K562 (cell line): ENCODE data around the gene DOP1A. TPM values are rescaled to one million over a fixed set of nuclear protein-coding genes. Genes with fewer than 3 reads are reported as not detected.

Experiments
- ATAC-seq: fragments of 200-7000 bp; cut with Tn5 transposase; 3 replicates; pipeline ENCODE4 v1.9.1; 2020; ENCODE audit warnings: moderate library complexity
- BruUV-seq: library from RNA; stranded (reverse); fragments of 400-500 nt; replicated peaks from 2 replicates; lab custom pipeline; 2021; lab: Mats Ljungman, UMichigan
- CTCF ChIA-PET: fragments of 300-600 bp; formaldehyde crosslinking; extraction: SDS; loops from one replicate; lab custom pipeline; 2021; ENCODE audit warnings: low intra/inter-chr PET ratio; lab: Yijun Ruan, JAX
- POLR2A ChIA-PET: fragments of 300-600, 350-650 bp; sonication (Branson Sonifier 250); formaldehyde crosslinking; extraction: SDS; loops from one replicate; lab custom pipeline; 2021; ENCODE audit warnings: antibody characterized with exemption, inconsistent platforms; lab: Yijun Ruan, JAX
- DNase-seq, 4 experiments: peaks; one replicate each; pipeline versions ENCODE4 v3.0.0 to v3.0.0-alpha.2; 2011 to 2018; ENCODE audit warnings: low spot score in 3 of 4, mixed read lengths in 3 of 4; ENCODE audit errors: extremely low read depth in 1 of 4
- FAIRE-seq: peaks from 2 replicates; lab custom pipeline; 2011; peaks lifted over from hg19 to GRCh38; lab: Jason Lieb, UNC
- H2AFZ ChIP-seq: 2 replicates; pipeline ENCODE4 v1.6.0; 2011; ENCODE audit warnings: low read depth, low read length, control low read depth, inconsistent platforms
- H3K27ac ChIP-seq: fragments of 200-600 bp; 3 replicates; pipeline ENCODE4 v1.8.0; 2011; ENCODE audit warnings: low read depth, mild to moderate bottlenecking, control low read depth, inconsistent platforms, low read length, moderate library complexity, mixed read lengths; ENCODE audit errors: extremely low read depth
- H3K27me3 ChIP-seq, 2 experiments: fragments of 300-600 bp in 1 of 2; 2 replicates in 1 of 2; 3 replicates in 1 of 2; pipeline versions ENCODE4 v1.6.0 to v1.8.0; 2011; ENCODE audit warnings: inconsistent platforms in 2 of 2, low read length in 2 of 2, mild to moderate bottlenecking in 1 of 2, mixed read lengths in 1 of 2, moderate library complexity in 1 of 2; ENCODE audit not compliant: control insufficient read depth in 2 of 2, insufficient read depth in 2 of 2
- H3K36me3 ChIP-seq: fragments of 300-600 bp; 3 replicates; pipeline ENCODE4 v1.8.0; 2011; ENCODE audit warnings: mild to moderate bottlenecking, low read length, inconsistent platforms; ENCODE audit not compliant: control insufficient read depth, insufficient read depth
- H3K4me1 ChIP-seq, 2 experiments: fragments of 200-600 bp in 1 of 2; replicated peaks in 1 of 2; 2 replicates in 1 of 2; 3 replicates in 1 of 2; pipeline versions ENCODE4 v1.5.1 to v1.8.0; 2011; ENCODE audit warnings: inconsistent platforms in 2 of 2, low read length in 2 of 2, mild to moderate bottlenecking in 1 of 2, mixed read lengths in 1 of 2, moderate library complexity in 1 of 2; ENCODE audit not compliant: control insufficient read depth in 2 of 2, insufficient read depth in 2 of 2
- H3K4me2 ChIP-seq: 2 replicates; pipeline ENCODE4 v1.6.1; 2011; ENCODE audit warnings: low read length, control low read depth, inconsistent platforms, mixed read lengths; ENCODE audit not compliant: insufficient read depth
- H3K4me3 ChIP-seq: fragments of 200-600 bp; sonication (generic), shearing (Covaris generic); 2 replicates; pipeline ENCODE4 v1.5.1; 2016; ENCODE audit warnings: control low read depth, inconsistent platforms
- H3K79me2 ChIP-seq: fragments of 200-600 bp; 3 replicates; pipeline ENCODE4 v1.8.0; 2011; ENCODE audit warnings: low read length, inconsistent platforms; ENCODE audit not compliant: control insufficient read depth, insufficient read depth
- H3K9ac ChIP-seq, 2 experiments: 2 replicates each; pipeline versions ENCODE4 v1.6.0 to v1.6.1; 2011; ENCODE audit warnings: low read depth in 2 of 2, low read length in 2 of 2, control low read depth in 1 of 2, inconsistent platforms in 1 of 2, mild to moderate bottlenecking in 1 of 2, mixed read lengths in 1 of 2; ENCODE audit not compliant: insufficient read depth in 1 of 2
- H3K9me1 ChIP-seq: one replicate; pipeline ENCODE4 v1.6.0; 2011; ENCODE audit warnings: inconsistent platforms, mild to moderate bottlenecking, low read length, moderate library complexity; ENCODE audit not compliant: control insufficient read depth, insufficient read depth
- H3K9me3 ChIP-seq: replicated peaks from 2 replicates; pipeline ENCODE4 v1.5.1; 2011; ENCODE audit warnings: low read depth, low read length, inconsistent platforms; ENCODE audit not compliant: control insufficient read depth, insufficient read depth
- H4K20me1 ChIP-seq: replicated peaks from 2 replicates; pipeline ENCODE4 v1.6.1; 2011; ENCODE audit warnings: low read length, inconsistent platforms, mixed read lengths; ENCODE audit not compliant: control insufficient read depth, insufficient read depth
- E2F3 ChIP-seq: fragments of 250-450 bp; sonication (Bioruptor Pico); IDR thresholded peaks from 2 replicates; pipeline ENCODE4 v1.4.0; 2020; ENCODE audit warnings: mild to moderate bottlenecking
- KAT2B ChIP-seq: IDR thresholded peaks from one replicate; pipeline ENCODE4 v1.6.1; 2012; ENCODE audit warnings: low read depth, mild to moderate bottlenecking, control low read depth, inconsistent platforms, low read length, moderate library complexity
- MAFG ChIP-seq: fragments of 450-650 bp; conservative IDR thresholded peaks from 2 replicates; pipeline ENCODE4 v1.6.1; 2016; ENCODE audit warnings: missing genetic modification characterization, missing compliant biosample characterization
- SMARCB1 ChIP-seq: IDR thresholded peaks from 2 replicates; pipeline ENCODE4 v1.6.1; 2011; ENCODE audit warnings: improper control_type of control experiment, low read depth; ENCODE audit not compliant: insufficient read length
- THRAP3 ChIP-seq: fragments of 450-650 bp; IDR thresholded peaks from 2 replicates; pipeline ENCODE4 v1.6.1; 2016; ENCODE audit warnings: mild to moderate bottlenecking, inconsistent platforms, borderline replicate concordance
- ZNF766 ChIP-seq: fragments of 200-800 bp; sonication (Bioruptor generic); conservative IDR thresholded peaks from 2 replicates; pipeline ENCODE4 v1.6.1; 2016; ENCODE audit warnings: missing genetic modification characterization, missing compliant biosample characterization
- ZSCAN32 ChIP-seq: fragments of 450-650 bp; formaldehyde crosslinking; IDR thresholded peaks from 2 replicates; pipeline ENCODE4 v1.4.0; 2020; ENCODE audit warnings: mild to moderate bottlenecking, moderate library complexity
- WGBS: fragments of 100-300 bp; shearing (Covaris generic); methylation state at CpG from one replicate; pipeline ENCODE4 v1.1.6; 2016; ENCODE audit warnings: low coverage, mixed read lengths; ENCODE audit not compliant: insufficient coverage; ENCODE audit errors: missing lambda C conversion rate; 5-methylcytosine and 5-hydroxymethylcytosine counted together
- in situ Hi-C: fragments of 300-500 bp; cut with MboI; formaldehyde crosslinking; loops from 4 replicates; pipeline ENCODE4 v1.15.0; 2018; ENCODE audit warnings: inconsistent platforms, mixed read lengths
- intact Hi-C: fragments of 100-400 bp; cut with micrococcal nuclease; formaldehyde crosslinking; loops from 2 replicates; pipeline ENCODE4 v1.14.2; 2022
- polyA plus RNA-seq, 8 experiments: library from polyadenylated mRNA; depleted of rRNA in 4 of 8; stranded (reverse) in 5 of 8; unstranded in 3 of 8; fragments of >200 nt; fragmentation: Nextera tagmentation in 2 of 8; fragmentation: Illumina TruSeq in 1 of 8; extraction: Ambion mirVana in 2 of 8; extraction: Trizol in 1 of 8; gene quantifications; 2 replicates each; pipeline versions ENCODE4 v1.2.1 to v1.2.3, GENCODE V29; 2011 to 2014; ENCODE audit warnings: inconsistent platforms in 1 of 8, missing spikeins in 1 of 8
- total RNA-seq, 7 experiments: library from RNA; depleted of rRNA in 6 of 7; stranded (reverse); fragments of >200 nt in 6 of 7; fragmentation: Illumina TruSeq in 2 of 7; extraction: Trizol in 2 of 7; gene quantifications; 2 replicates each; pipeline versions ENCODE4 v1.2.1 to v1.2.3, GENCODE V29; 2011 to 2021; ENCODE audit warnings: low replicate concordance in 1 of 7
- TF ChIP-seq, protein P1 (sequence below), 2 experiments: fragments of 450-650 bp in 1 of 2; sonication (generic) in 1 of 2; formaldehyde crosslinking in 1 of 2; IDR thresholded peaks; 2 replicates each; pipeline versions ENCODE4 v1.7.1 to v1.9.0; 2016 to 2022; ENCODE audit warnings: inconsistent platforms in 1 of 2, mild to moderate bottlenecking in 1 of 2, missing genetic modification reagents in 1 of 2

Gene DOP1A
- total and polyA plus RNA-seq, 9 of the 15 experiments (the other 6 are each of a cell fraction or from before 2014, with no cell fraction given) = 0.75 to 10.5 (median 4.4) TPM

GRCh38 chr6:83119742-83120300 lies 52.4 kb downstream of the DOP1A start:
- ATAC-seq (no peak), DNase-seq (no peak), FAIRE-seq (no peak)
- Histone ChIP-seq H3K79me2 (no peaks in the 10 kb centered on the region), H3K9ac (no peak overlapping the region), H3K4me2 (no peak overlapping the region), H3K9me3 (no peaks in the 10 kb centered on the region), H3K27me3 (no peaks in the 10 kb centered on the region), H3K4me1 (no peaks in the 10 kb centered on the region), H3K9me1 (no peaks in the 10 kb centered on the region), H3K36me3 (no peaks in the 10 kb centered on the region), H3K4me3 (no peak overlapping the region), H4K20me1 (no peaks in the 10 kb centered on the region), H3K27ac (no peak overlapping the region), H2AFZ (no peak overlapping the region)
- BruUV-seq = no TSS peak
- in situ Hi-C loops (no loop called here), intact Hi-C loops (no loop called here)
- CTCF ChIA-PET = no interaction called here
- TF ChIP-seq MAFG (tag) (no peak), E2F3 (CRISPR knock-in tag) (no peak), ZSCAN32 (CRISPR knock-in tag) (no peak), SMARCB1 (no peak), THRAP3 (no peak), ZNF766 (CRISPR knock-in tag) (no peak), KAT2B (no peak)
- TF ChIP-seq, protein P1, sequence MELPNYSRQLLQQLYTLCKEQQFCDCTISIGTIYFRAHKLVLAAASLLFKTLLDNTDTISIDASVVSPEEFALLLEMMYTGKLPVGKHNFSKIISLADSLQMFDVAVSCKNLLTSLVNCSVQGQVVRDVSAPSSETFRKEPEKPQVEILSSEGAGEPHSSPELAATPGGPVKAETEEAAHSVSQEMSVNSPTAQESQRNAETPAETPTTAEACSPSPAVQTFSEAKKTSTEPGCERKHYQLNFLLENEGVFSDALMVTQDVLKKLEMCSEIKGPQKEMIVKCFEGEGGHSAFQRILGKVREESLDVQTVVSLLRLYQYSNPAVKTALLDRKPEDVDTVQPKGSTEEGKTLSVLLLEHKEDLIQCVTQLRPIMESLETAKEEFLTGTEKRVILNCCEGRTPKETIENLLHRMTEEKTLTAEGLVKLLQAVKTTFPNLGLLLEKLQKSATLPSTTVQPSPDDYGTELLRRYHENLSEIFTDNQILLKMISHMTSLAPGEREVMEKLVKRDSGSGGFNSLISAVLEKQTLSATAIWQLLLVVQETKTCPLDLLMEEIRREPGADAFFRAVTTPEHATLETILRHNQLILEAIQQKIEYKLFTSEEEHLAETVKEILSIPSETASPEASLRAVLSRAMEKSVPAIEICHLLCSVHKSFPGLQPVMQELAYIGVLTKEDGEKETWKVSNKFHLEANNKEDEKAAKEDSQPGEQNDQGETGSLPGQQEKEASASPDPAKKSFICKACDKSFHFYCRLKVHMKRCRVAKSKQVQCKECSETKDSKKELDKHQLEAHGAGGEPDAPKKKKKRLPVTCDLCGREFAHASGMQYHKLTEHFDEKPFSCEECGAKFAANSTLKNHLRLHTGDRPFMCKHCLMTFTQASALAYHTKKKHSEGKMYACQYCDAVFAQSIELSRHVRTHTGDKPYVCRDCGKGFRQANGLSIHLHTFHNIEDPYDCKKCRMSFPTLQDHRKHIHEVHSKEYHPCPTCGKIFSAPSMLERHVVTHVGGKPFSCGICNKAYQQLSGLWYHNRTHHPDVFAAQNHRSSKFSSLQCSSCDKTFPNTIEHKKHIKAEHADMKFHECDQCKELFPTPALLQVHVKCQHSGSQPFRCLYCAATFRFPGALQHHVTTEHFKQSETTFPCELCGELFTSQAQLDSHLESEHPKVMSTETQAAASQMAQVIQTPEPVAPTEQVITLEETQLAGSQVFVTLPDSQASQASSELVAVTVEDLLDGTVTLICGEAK (IDR thresholded peaks at IDR 0.05) = no peak
- TF ChIP-seq, protein P1 (CRISPR knock-in tag; IDR thresholded peaks at IDR 0.05) = no peak
- WGBS = 61% methylated on average over 2 of the region's 2 CpGs
- POLR2A ChIA-PET = interaction anchor here (1.0 kb wide), 1 partner anchor 11 kb away, joined by 3 read pairs; no protein-coding TSS in a partner anchor
